ENCODE results near the gene CUX1. TPM values are rescaled to one million over a fixed set of nuclear protein-coding genes. Genes with fewer than 3 reads are reported as not detected.
A peak's percentile ranks its signal among the peaks of the same experiment; 100 is the strongest.
"Not testable (repeated sequence)": the region's sequence is repeated elsewhere in the genome, so short reads cannot be mapped to it uniquely, and the experiment has no call there.

CUX1 gene
- total RNA-seq, 1 donor = 41.1 TPM

- Histone ChIP-seq H3K4me3 (ENCODE audit: low read length) (peak overlapping the region; percentile 48), H3K4me1 (ENCODE audit: insufficient read depth, low read length) (peaks cover 32% of the 10 kb centered on the region), H3K27me3 (ENCODE audit: insufficient read depth, low read length) (no peaks in the 10 kb centered on the region), H3K9me3 (ENCODE audit: low read depth, low read length) (no peaks in the 10 kb centered on the region)
Observed at GRCh38 chr7:101814081-101814990, 3.1 kb upstream of the CUX1 start.

- Histone ChIP-seq H3K27me3 (ENCODE audit: insufficient read depth, low read length) (no peaks in the 10 kb centered on the region), H3K4me3 (ENCODE audit: low read length) (peak overlapping the region; percentile 48), H3K9me3 (ENCODE audit: low read depth, low read length) (no peaks in the 10 kb centered on the region), H3K4me1 (ENCODE audit: insufficient read depth, low read length) (peaks cover 39% of the 10 kb centered on the region)
Observed at GRCh38 chr7:101814991-101815825, 2.2 kb upstream of the CUX1 start.

DNA sequence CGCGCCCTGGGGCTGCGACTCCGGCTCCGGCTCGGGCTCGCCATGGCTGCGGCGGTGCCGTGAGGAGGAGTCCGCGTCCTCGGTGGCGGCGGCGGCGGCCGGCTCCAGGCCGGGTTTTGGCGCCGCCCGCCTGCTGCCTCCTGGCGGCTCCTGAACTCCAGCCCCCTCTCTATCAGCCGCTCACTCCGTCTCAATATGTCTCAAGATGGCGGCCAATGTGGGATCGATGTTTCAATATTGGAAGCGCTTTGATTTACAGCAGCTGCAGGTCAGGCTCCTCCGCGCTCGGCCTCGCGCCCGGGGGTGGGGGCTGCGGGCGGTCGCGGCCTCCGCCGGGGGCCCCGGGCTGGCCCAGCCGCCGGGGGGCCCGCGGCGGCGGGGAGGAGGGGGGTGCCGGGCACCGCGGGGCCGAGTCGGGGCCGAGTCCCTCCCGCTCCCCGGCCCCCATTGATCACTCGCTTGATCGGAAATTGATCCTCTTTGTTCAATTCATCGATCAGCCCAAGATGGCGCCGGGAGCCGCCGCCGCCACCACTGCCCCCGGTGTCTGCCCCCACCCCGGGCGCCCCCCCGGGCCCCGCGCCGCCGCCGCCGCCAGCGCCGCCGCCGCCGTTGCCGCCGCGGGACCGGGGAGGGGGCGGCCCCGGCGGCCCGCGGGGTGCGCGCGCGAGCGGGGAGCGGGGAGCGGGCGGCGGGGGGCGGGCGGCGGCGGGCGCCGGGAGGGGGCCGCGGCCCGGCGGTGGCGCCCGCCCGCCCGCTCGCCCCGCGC, 1.4 kb upstream of the CUX1 start:
- Histone ChIP-seq H3K27me3 (ENCODE audit: insufficient read depth, low read length) (no peaks in the 10 kb centered on the region), H3K9me3 (ENCODE audit: low read depth, low read length) (no peaks in the 10 kb centered on the region), H3K4me1 (ENCODE audit: insufficient read depth, low read length) (peaks cover 39% of the 10 kb centered on the region), H3K4me3 (ENCODE audit: low read length) (peak overlapping the region; percentile 64)

DNA sequence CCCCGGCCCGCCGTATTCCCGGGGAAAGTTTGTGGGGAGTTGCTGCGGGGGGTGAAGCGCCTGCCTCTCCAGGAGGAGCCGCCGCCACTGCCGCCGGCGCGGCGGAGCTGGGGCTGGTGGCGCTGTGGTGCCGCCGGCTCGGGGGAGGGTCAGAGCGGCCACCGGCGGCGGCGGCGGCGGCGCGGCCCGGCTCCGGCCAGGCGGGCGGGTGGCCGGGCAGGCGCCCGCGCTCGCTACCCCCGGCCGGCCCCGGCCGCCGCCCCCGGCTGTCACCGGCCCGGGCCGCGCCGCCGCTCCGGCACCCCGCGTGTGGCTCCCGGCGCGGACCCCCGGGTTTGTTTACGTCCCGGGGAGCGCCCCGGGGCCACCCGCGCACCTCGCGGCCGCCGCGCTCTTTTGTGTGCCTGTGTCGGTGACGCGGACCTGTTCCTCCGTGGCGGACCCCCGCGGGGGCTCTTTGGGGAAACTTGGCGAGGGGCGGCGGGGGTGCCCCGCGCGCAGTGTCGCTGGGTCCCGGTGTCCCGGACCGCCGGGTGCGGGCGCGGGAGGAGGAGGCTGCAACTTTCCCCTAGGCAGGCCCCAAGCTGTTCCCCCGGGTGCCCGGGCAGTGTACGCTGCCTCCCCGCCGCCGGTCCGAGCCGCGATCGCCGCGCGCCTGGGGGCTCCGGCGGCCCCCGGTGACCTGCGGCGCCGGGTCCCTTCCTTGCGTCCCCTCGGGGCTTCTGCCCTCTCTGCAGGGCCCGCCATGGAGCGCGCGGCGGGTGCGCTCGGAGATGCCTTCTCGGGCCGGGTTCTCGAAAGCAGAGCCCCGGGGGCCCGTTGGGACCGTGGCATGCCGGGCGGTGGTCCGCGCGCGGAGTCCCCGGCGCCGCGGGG, 593 bp upstream of the CUX1 start:
- H3K4me3 ChIP-seq (ENCODE audit: low read length) = peak overlapping the region; percentile 56
- H3K4me1 ChIP-seq (ENCODE audit: insufficient read depth, low read length) = peaks cover 39% of the 10 kb centered on the region
- H3K27me3 ChIP-seq (ENCODE audit: insufficient read depth, low read length) = no peaks in the 10 kb centered on the region
- no peaks in the 10 kb centered on the region for H3K9me3 ChIP-seq (ENCODE audit: low read depth, low read length)

DNA sequence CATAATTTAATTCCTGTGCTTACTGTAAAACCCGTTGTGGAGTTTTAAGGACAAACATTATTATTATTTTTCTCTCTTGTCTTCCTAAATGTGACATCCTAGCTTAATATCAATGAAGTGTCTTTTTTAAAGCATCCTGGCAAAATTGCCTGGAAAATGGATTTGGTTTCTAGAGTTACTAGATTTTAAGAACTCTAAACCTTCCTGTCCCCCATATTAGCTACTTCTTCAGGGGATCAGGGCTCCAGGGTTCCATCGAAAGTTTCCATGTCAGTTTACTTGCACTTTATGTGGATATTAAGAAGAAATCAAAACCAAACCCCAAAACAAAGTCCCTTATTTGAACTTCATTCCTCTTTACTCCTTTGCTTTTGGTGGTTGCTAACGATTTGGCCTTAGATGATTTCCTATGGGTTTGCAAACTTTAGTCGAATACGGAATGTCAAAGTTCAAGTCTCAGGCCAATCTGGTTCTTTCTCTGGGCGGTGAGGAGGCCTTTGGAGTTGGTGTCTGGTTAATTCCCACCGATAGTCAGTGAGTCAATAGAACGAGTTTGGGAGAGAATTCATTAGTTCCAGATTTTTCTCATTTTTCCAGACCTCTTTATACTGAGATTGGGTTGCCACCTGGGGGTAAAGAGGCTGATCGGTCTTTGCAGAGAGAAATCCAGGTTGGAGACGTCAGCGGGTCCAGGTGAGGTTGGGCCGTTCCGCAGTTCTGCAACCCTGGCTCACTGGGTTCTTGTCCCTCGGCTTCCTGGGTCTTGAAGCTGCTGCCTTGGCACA, 1.1 kb downstream of the CUX1 start:
- Histone ChIP-seq H3K27me3 (ENCODE audit: insufficient read depth, low read length) (no peaks in the 10 kb centered on the region), H3K4me3 (ENCODE audit: low read length) (peak overlapping the region; percentile 56), H3K9me3 (ENCODE audit: low read depth, low read length) (no peaks in the 10 kb centered on the region), H3K4me1 (ENCODE audit: insufficient read depth, low read length) (peaks cover 53% of the 10 kb centered on the region)

DNA sequence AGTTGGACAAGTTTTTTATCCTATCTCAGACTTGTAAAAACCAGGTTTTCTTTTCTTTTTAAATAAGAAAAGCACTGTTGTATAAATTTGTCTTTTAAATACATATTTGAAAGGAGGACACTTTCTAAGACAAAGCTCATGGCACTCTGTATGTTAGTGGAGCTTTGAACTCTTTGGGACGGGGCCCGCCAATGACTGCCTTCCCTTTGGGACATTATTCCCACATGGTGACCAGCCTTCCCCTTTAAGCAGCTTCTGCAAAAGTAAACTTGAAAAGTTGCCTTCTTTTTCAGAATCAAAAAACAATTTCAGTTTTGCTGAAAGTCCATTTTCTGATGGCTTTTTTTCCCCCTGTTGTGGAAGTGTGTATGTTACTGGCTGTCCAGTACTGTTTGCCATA, 1.8 kb downstream of the CUX1 start:
- Histone ChIP-seq H3K4me3 (ENCODE audit: low read length) (no peak overlapping the region), H3K4me1 (ENCODE audit: insufficient read depth, low read length) (peaks cover 56% of the 10 kb centered on the region), H3K27me3 (ENCODE audit: insufficient read depth, low read length) (no peaks in the 10 kb centered on the region), H3K9me3 (ENCODE audit: low read depth, low read length) (no peaks in the 10 kb centered on the region)

GRCh38 chr7:101819913-101820522, 2.6 kb downstream of the CUX1 start:
- H3K9me3 ChIP-seq (ENCODE audit: low read depth, low read length) = no peaks in the 10 kb centered on the region
- no peaks in the 10 kb centered on the region for H3K27me3 ChIP-seq (ENCODE audit: insufficient read depth, low read length)
- no peak overlapping the region for H3K4me3 ChIP-seq (ENCODE audit: low read length)
- H3K4me1 ChIP-seq (ENCODE audit: insufficient read depth, low read length) = peaks cover 48% of the 10 kb centered on the region

GRCh38 chr7:101820703-101821102, 3.3 kb downstream of the CUX1 start:
- no peak overlapping the region for H3K4me3 ChIP-seq (ENCODE audit: low read length)
- no peaks in the 10 kb centered on the region for H3K9me3 ChIP-seq (ENCODE audit: low read depth, low read length)
- peaks cover 45% of the 10 kb centered on the region for H3K4me1 ChIP-seq (ENCODE audit: insufficient read depth, low read length)
- no peaks in the 10 kb centered on the region for H3K27me3 ChIP-seq (ENCODE audit: insufficient read depth, low read length)

- not testable (repeated sequence) for H3K4me3 ChIP-seq (ENCODE audit: low read length); H3K9me3 ChIP-seq (ENCODE audit: low read depth, low read length); H3K27me3 ChIP-seq (ENCODE audit: insufficient read depth, low read length)
- peaks cover 44% of the 10 kb centered on the region for H3K4me1 ChIP-seq (ENCODE audit: insufficient read depth, low read length)
Observed at GRCh38 chr7:101822632-101823031, 5.2 kb downstream of the CUX1 start.

- Histone ChIP-seq H3K9me3 (ENCODE audit: low read depth, low read length) (no peaks in the 10 kb centered on the region), H3K27me3 (ENCODE audit: insufficient read depth, low read length) (no peaks in the 10 kb centered on the region), H3K4me1 (ENCODE audit: insufficient read depth, low read length) (peaks cover 41% of the 10 kb centered on the region), H3K4me3 (ENCODE audit: low read length) (no peak overlapping the region)
Observed at GRCh38 chr7:101823096-101823495, 5.7 kb downstream of the CUX1 start.

GRCh38 chr7:101823596-101823995, 6.2 kb downstream of the CUX1 start:
- no peaks in the 10 kb centered on the region for H3K27me3 ChIP-seq (ENCODE audit: insufficient read depth, low read length)
- H3K9me3 ChIP-seq (ENCODE audit: low read depth, low read length) = no peaks in the 10 kb centered on the region
- H3K4me3 ChIP-seq (ENCODE audit: low read length) = no peak overlapping the region
- H3K4me1 ChIP-seq (ENCODE audit: insufficient read depth, low read length) = peaks cover 37% of the 10 kb centered on the region

- Histone ChIP-seq H3K27me3 (ENCODE audit: insufficient read depth, low read length) (no peaks in the 10 kb centered on the region), H3K4me3 (ENCODE audit: low read length) (no peak overlapping the region), H3K9me3 (ENCODE audit: low read depth, low read length) (no peaks in the 10 kb centered on the region), H3K4me1 (ENCODE audit: insufficient read depth, low read length) (peaks cover 28% of the 10 kb centered on the region)
Observed at GRCh38 chr7:101824440-101824839, 7.0 kb downstream of the CUX1 start.

GRCh38 chr7:101826081-101826835, 8.8 kb downstream of the CUX1 start:
- no peaks in the 10 kb centered on the region for H3K9me3 ChIP-seq (ENCODE audit: low read depth, low read length)
- H3K4me3 ChIP-seq (ENCODE audit: low read length) = no peak overlapping the region
- H3K4me1 ChIP-seq (ENCODE audit: insufficient read depth, low read length) = peaks cover 22% of the 10 kb centered on the region
- no peaks in the 10 kb centered on the region for H3K27me3 ChIP-seq (ENCODE audit: insufficient read depth, low read length)

Data from mononuclear cell (primary cell).